Measurements from ENCODE around the gene ZFYVE28. TPM values are rescaled to one million over a fixed set of nuclear protein-coding genes. Genes with fewer than 3 reads are reported as not detected.

Gene ZFYVE28
- total RNA-seq, 1 experiment from 2014 or later = 19.2 TPM

GRCh38 chr4:2287594-2287915 lies 130.9 kb downstream of the ZFYVE28 start:
- no peak overlapping the region for H3K27ac ChIP-seq (ENCODE audit: low read depth, low read length)
- ChIA-PET RAD21 (ENCODE audit: low non-redundant PET in 1 of 2, low total read pairs in 2 of 2, uncharacterized antibody in 2 of 2, unreplicated experiment in 2 of 2) (no interaction called here), POLR2A (no interaction called here), CTCF (no interaction called here)
- TF ChIP-seq REST (IDR thresholded peaks at IDR 0.05; ENCODE audit: low read depth) = no peak
- no peak for TF ChIP-seq EZH2phosphoT487 (IDR thresholded peaks at IDR 0.05; ENCODE audit: borderline replicate concordance)
- TF ChIP-seq CTCF (IDR thresholded peaks at IDR 0.05 in 2 of 3, conservative IDR thresholded peaks at IDR 0.05 in 1 of 3; ENCODE audit: borderline replicate concordance in 1 of 3, insufficient read depth in 1 of 3, low read depth in 2 of 3, low read length in 2 of 3) = no peak
- H4K20me1 ChIP-seq (ENCODE audit: insufficient read depth) = no peaks in the 10 kb centered on the region
- no peak overlapping the region for H2AFZ ChIP-seq (ENCODE audit: low read depth, low read length, poor library complexity, severe bottlenecking)
- H3K36me3 ChIP-seq (ENCODE audit: control insufficient read depth in 1 of 2, insufficient read depth in 2 of 2, low read length in 2 of 2) = no peaks in the 10 kb centered on the region
- H3K79me2 ChIP-seq (ENCODE audit: insufficient read depth, low read length) = no peaks in the 10 kb centered on the region
- H3K9ac ChIP-seq (ENCODE audit: low read length) = no peak overlapping the region
- H3K27me3 ChIP-seq (ENCODE audit: insufficient read depth, low read length) = no peaks in the 10 kb centered on the region
- intact Hi-C loops (cut with micrococcal nuclease) = no loop called here
- H3K4me2 ChIP-seq (ENCODE audit: low read length) = no peak overlapping the region
- DNase-seq (ENCODE audit: low read depth, low spot score) (no peak), ATAC-seq (no peak)
- H3K4me1 ChIP-seq (ENCODE audit: control insufficient read depth in 1 of 2, insufficient read depth in 2 of 2, low read length in 2 of 2) = peaks cover 0 to 9% of the 10 kb centered on the region in 2 experiments; a peak in 2 of 4 replicates
- no peaks in the 10 kb centered on the region for H3K9me2 ChIP-seq (ENCODE audit: insufficient read depth)
- BruUV-seq (replicated peaks) = no TSS peak
- no peak overlapping the region for H3K4me3 ChIP-seq (replicated peaks in 1 of 2; ENCODE audit: low read depth in 1 of 2, low read length in 2 of 2)
- H3K9me3 ChIP-seq (ENCODE audit: control insufficient read depth in 1 of 2, insufficient read depth in 1 of 2, low read depth in 1 of 2, low read length in 2 of 2) = no peaks in the 10 kb centered on the region

Data from HCT116 (cell line).